Esophagus squamous epithelium (tissue), 5 donors: ENCODE measurements around the gene CHRNB2. TPM values are rescaled to one million over a fixed set of nuclear protein-coding genes. Genes with fewer than 3 reads are reported as not detected.

Experiments used
- DNase-seq: peaks from one replicate; lab custom pipeline; 2025; lab: John Stamatoyannopoulos, UW
- H3K27ac ChIP-seq, 4 donors: fragments of 200-600 bp; sonication (generic); one replicate each; pipeline ENCODE4 v1.5.1; 2016 to 2019; ENCODE audit warnings: mild to moderate bottlenecking in 1 of 4
- H3K27me3 ChIP-seq, 4 donors: fragments of 200-600 bp; sonication (generic); 1 replicate in 3 of 4; 2 replicates in 1 of 4; pipeline versions ENCODE4 v1.5.1 to v1.6.0; 2017 to 2021; ENCODE audit warnings: antibody characterized with exemption in 1 of 4
- H3K36me3 ChIP-seq, 3 donors: fragments of 200-600 bp; sonication (generic); one replicate each; pipeline ENCODE4 v1.5.1; 2016 to 2019
- H3K4me1 ChIP-seq, 3 donors: fragments of 200-600 bp; sonication (generic); one replicate each; pipeline ENCODE4 v1.5.1; 2017 to 2019
- H3K4me3 ChIP-seq, 4 donors: fragments of 200-600 bp; sonication (generic); 1 replicate in 3 of 4; 2 replicates in 1 of 4; pipeline ENCODE4 v1.5.1; 2016 to 2019; ENCODE audit warnings: mild to moderate bottlenecking in 2 of 4, moderate library complexity in 1 of 4
- H3K9me3 ChIP-seq, 3 donors: fragments of 200-600 bp; sonication (generic); one replicate each; pipeline ENCODE4 v1.5.1; 2016 to 2019
- POLR2A ChIP-seq, 4 donors: fragments of 450-650 bp; IDR thresholded peaks; one replicate each; pipeline ENCODE4 v1.6.1; 2017; ENCODE audit warnings: antibody characterized with exemption in 4 of 4, mild to moderate bottlenecking in 4 of 4, moderate library complexity in 3 of 4
- WGBS, 2 donors: methylation state at CpG; one replicate each; pipeline ENCODE4 v1.1.5; 2018; 5-methylcytosine and 5-hydroxymethylcytosine counted together
- intact Hi-C: fragments of 100-400 bp; cut with DNase I; formaldehyde crosslinking; loops from one replicate; pipeline ENCODE4 v1.15.0; 2022
- total RNA-seq, 4 donors: library from RNA; depleted of rRNA; stranded (reverse); fragments of >200 nt; gene quantifications; one replicate each; pipeline ENCODE4 v1.1.0, GENCODE V29; 2016
- TF ChIP-seq, protein P1 (sequence below), 6 experiments: fragments of 450-650 bp in 4 of 6; fragments of 200-600 bp in 2 of 6; sonication (generic) in 2 of 6; IDR thresholded peaks; one replicate each; pipeline ENCODE4 v1.5.1; 2016 to 2019; ENCODE audit warnings: antibody characterized with exemption in 6 of 6, mild to moderate bottlenecking in 4 of 6, moderate library complexity in 4 of 6
- donor health status: DM: yes; HTN: yes; CAD: no.

Gene CHRNB2
- total RNA-seq, 4 donors from 2014 or later, result 0.11 to 0.38 (median 0.16) TPM

DNA sequence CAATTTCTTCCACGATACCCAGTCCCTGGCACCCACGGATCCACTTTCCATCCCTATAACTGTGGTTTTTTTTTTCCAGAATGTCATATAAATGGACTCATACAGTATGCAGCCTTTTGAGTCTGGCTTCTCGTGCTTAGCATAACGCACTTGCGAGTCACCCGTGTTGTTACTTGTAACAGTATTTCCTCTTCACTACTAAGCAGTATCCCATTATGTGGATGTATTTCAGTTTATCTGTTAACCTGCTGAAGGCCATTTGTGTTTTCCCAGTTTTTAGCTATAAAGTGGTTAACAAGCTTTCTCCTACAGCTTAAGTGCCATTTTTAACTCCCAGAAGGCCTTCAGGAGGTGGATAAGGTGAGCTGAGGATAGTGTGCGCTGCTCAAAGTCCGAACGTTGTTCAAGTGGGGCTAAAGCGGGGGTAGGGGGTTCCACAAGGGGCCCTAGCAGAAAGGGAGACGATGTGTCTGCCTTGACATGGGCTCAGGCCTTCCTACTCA lies 39.6 kb downstream of the CHRNB2 start:
- Histone ChIP-seq H3K27ac (peak overlapping the region; percentile 87 to 99 (median 98)), H3K4me1 (peaks cover 22 to 69% (median 36%) of the 10 kb centered on the region in 3 donors), H3K36me3 (peaks cover 0 to 17% (median 3%) of the 10 kb centered on the region in 3 donors), H3K4me3 (peak overlapping the region; percentile 70 to 100 (median 85)), H3K9me3 (no peaks in the 10 kb centered on the region), H3K27me3 (no peaks in the 10 kb centered on the region)
- intact Hi-C loops, result no loop called here
- DNase-seq, result no peak
- TF ChIP-seq, protein P1, sequence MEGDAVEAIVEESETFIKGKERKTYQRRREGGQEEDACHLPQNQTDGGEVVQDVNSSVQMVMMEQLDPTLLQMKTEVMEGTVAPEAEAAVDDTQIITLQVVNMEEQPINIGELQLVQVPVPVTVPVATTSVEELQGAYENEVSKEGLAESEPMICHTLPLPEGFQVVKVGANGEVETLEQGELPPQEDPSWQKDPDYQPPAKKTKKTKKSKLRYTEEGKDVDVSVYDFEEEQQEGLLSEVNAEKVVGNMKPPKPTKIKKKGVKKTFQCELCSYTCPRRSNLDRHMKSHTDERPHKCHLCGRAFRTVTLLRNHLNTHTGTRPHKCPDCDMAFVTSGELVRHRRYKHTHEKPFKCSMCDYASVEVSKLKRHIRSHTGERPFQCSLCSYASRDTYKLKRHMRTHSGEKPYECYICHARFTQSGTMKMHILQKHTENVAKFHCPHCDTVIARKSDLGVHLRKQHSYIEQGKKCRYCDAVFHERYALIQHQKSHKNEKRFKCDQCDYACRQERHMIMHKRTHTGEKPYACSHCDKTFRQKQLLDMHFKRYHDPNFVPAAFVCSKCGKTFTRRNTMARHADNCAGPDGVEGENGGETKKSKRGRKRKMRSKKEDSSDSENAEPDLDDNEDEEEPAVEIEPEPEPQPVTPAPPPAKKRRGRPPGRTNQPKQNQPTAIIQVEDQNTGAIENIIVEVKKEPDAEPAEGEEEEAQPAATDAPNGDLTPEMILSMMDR (IDR thresholded peaks at IDR 0.05), result no peak
- TF ChIP-seq POLR2A (IDR thresholded peaks at IDR 0.05), result no peak
- WGBS, 2 donors, result 3% methylated on average over 11 of the region's 11 CpGs

DNA sequence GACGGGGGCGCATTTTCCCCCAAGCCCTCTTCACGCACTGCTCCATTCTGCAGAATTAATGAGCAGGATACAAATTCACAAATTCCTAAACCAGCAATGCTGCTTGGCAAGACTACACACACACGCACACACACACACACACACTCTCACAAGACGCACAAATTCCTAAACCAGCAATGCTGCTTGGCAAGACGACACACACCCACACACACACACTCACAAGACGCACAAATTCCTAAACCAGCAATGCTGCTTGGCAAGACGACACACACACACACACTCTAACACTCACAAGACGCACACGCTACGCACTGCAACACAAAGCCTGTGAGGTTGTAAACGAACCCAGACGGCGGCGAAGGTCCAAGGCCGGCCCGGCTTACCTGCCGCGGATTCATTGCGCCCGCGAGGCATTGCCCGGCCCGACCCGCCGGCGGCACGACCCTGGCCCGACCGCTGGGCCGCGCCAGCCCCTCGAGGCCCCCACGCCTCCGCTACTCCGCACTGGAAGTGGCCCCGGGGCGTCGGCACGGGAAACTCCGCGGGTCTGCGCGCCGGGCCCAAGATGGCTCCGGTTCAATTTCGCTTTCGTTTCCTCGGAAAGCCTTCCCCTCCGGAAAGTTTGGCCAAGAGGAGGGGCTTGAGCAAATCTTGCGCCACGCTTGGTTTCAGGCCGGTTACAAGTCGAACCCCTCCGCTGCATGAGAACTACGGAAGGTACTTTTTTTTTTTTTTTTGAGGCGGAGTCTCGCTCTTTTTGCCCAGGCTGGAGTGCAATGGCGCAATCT lies 40.2 kb downstream of the CHRNB2 start, which contains the start of gene ADAR:
TSS of gene ADAR (minus strand) at position 578 of the 788 bp plus-strand sequence. CDS start at position 398, 180 bp downstream.
- Histone ChIP-seq H3K27me3 (no peaks in the 10 kb centered on the region), H3K27ac (peak within 1 kb of the TSS; percentile 87 to 99 (median 98)), H3K36me3 (peaks cover 0 to 12% (median 0%) of the 10 kb centered on the region in 3 donors), H3K4me3 (peak within 1 kb of the TSS; percentile 70 to 100 (median 85)), H3K9me3 (no peaks in the 10 kb centered on the region), H3K4me1 (peaks cover 22 to 62% (median 36%) of the 10 kb centered on the region in 3 donors)
- TF ChIP-seq, protein P1 (IDR thresholded peaks at IDR 0.05), result peak in 1 of 6 experiments; percentile 7
- TF ChIP-seq POLR2A (IDR thresholded peaks at IDR 0.05), result peak in 1 of 4 donors; percentile 34
- WGBS, 2 donors, result 0% methylated on average over 28 to 30 of the region's 59 CpGs
- intact Hi-C loops, result no loop called here
- DNase-seq, result peak; percentile 84

DNA sequence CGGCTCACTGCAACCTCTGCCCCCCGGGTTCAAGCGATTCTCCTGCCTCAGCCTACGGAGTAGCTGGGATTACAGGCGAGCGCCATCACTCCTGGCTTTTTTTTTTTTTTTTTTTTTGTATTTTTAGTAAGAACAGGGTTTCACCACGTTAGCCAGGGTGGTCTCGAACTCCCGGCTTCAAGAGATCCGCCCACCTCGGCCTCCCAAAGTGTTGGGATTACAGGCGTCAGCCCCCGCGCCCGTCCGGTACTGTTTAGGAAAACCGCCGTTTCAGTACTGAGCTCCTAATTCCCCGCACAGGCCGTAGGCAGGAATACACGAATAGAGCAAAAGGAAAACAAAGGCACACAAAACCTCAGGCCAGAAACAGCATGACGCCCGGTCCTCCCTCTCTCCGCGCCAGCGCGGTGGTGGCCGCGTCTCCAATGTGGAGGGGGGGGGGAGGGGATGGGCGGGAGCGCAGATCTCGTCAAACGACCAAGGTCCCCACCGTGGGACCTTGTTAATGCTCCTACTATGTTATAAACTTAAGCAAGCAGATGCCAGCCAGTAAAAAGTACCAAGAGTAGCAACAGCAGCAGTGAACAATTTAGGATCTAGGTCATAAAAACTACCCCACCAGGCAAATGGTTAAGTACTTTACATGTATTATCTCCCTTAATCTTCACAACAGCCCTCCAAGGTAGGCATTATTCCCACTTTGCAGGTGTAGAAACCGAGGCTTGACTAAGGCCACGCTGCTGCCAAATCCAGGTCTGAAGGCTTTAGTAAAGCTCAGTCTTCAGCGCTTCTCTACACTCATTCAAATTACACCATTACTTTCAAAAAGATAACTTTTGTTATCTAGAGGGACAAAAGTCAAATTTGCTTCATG lies 41.1 kb downstream of the CHRNB2 start:
- TF ChIP-seq POLR2A (IDR thresholded peaks at IDR 0.05), result no peak
- TF ChIP-seq, protein P1 (IDR thresholded peaks at IDR 0.05), result no peak
- DNase-seq, result no peak
- H3K4me3 ChIP-seq, result peak overlapping the region; percentile 70 to 100 (median 85)
- 8 to 24% methylated on average over 9 to 26 of the region's 37 CpGs for WGBS, 2 donors
- H3K27ac ChIP-seq, result peak overlapping the region; percentile 87 to 99 (median 98)
- H3K36me3 ChIP-seq, result peaks cover 0 to 12% (median 0%) of the 10 kb centered on the region in 3 donors
- no peaks in the 10 kb centered on the region for H3K9me3 ChIP-seq
- intact Hi-C loops, result no loop called here
- peaks cover 22 to 54% (median 36%) of the 10 kb centered on the region in 3 donors for H3K4me1 ChIP-seq
- no peaks in the 10 kb centered on the region for H3K27me3 ChIP-seq

DNA sequence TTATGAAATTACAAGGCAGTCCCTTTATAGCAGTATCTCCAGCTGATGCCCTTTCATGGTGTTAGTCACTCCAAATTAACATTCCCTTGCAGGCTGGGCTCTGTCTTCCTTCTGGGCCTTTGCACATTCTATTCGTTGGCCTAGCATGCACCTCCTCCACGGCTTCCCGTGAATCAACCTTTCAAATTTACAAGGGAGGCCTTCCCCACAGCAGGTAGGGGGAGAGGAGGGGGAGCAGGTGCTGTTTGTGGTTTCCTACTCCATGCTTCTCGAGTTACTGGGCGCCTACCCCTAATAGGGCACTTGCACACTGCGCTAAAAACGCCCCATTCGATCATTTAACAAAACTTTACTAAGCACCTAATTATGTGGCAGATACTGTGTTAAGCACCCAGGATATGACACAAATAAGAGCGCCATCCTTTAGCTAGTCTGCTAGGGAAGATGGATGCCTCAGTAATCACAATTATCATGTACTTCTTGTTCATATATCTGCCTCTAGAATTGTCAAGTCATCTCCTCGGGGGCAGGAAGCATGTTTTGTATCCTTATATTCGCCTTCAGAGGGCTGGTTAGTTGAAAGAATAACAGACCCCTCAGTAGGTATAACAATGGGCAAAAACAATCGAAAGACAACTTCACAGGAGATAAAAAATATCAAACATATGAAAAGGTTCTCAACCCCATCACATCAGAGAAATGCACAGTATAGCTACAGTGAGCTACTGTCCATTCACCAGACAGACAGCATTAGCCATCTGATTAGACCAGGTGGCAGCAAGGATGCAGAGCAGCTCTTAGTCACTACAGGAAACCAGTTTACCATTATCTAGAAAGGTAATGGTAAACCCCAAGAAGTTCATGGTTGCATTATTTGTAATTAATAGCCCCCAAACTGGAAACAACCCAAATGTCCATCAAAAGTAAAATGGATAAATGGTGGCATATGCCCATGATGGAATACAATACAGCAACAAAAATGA lies 42.1 kb downstream of the CHRNB2 start:
- no peak for DNase-seq
- H3K27ac ChIP-seq, result peak overlapping the region in 3 of 4 donors; percentile 0 to 99 (median 99)
- intact Hi-C loops, result no loop called here
- peaks cover 22 to 43% (median 27%) of the 10 kb centered on the region in 3 donors for H3K4me1 ChIP-seq
- H3K27me3 ChIP-seq, result no peaks in the 10 kb centered on the region
- peaks cover 0 to 12% (median 0%) of the 10 kb centered on the region in 3 donors for H3K36me3 ChIP-seq
- TF ChIP-seq POLR2A (IDR thresholded peaks at IDR 0.05), result no peak
- TF ChIP-seq, protein P1 (IDR thresholded peaks at IDR 0.05), result no peak
- H3K9me3 ChIP-seq, result no peaks in the 10 kb centered on the region
- 49 to 61% methylated on average over 8 to 12 of the region's 12 CpGs for WGBS, 2 donors
- peak overlapping the region in 1 of 4 donors; percentile 100 for H3K4me3 ChIP-seq
